HCT116 (cell line): ENCODE measurements around the gene MAST4. TPM values are rescaled to one million over a fixed set of nuclear protein-coding genes. Genes with fewer than 3 reads are reported as not detected.

Source experiments
- ATAC-seq: fragments of 200-7000 bp; cut with Tn5 transposase; 2 replicates; pipeline ENCODE4 v1.9.1; 2020; ENCODE audit warnings: mild to moderate bottlenecking, moderate library complexity
- BruUV-seq: library from RNA; stranded (reverse); fragments of 400-500 nt; replicated peaks from 2 replicates; lab custom pipeline; 2021; lab: Mats Ljungman, UMichigan
- CTCF ChIA-PET: fragments of 300-600 bp; sonication (Branson Sonifier 250); formaldehyde crosslinking; loops from one replicate; lab custom pipeline; 2021; ENCODE audit warnings: antibody characterized with exemption; lab: Charles Lee
- POLR2A ChIA-PET: fragments of 300-600, 350-600 bp; sonication (Branson Sonifier 250); formaldehyde crosslinking; loops from one replicate; lab custom pipeline; 2021; ENCODE audit warnings: antibody characterized with exemption; lab: Charles Lee
- RAD21 ChIA-PET, 2 experiments: fragments of 300-600 bp; sonication (Branson Sonifier 250); formaldehyde crosslinking; loops; one replicate each; lab custom pipeline; 2023; ENCODE audit warnings: low total read pairs in 2 of 2; ENCODE audit not compliant: uncharacterized antibody in 2 of 2, unreplicated experiment in 2 of 2, low non-redundant PET in 1 of 2; lab: Charles Lee
- DNase-seq: peaks from one replicate; pipeline ENCODE4 v3.0.0-alpha.2; 2010; ENCODE audit warnings: low read depth, low spot score
- H2AFZ ChIP-seq: fragments of 200-600 bp; shearing (Covaris generic), sonication (generic); 2 replicates; pipeline ENCODE4 v1.6.1; 2017; ENCODE audit warnings: low read depth, mixed run types, mixed read lengths, antibody characterized with exemption, low read length; ENCODE audit not compliant: poor library complexity, severe bottlenecking
- H3K27ac ChIP-seq: 2 replicates; pipeline ENCODE4 v1.5.1; 2012; ENCODE audit warnings: low read depth, low read length
- H3K27me3 ChIP-seq: fragments of 200-600 bp; sonication (generic); 2 replicates; pipeline ENCODE4 v1.6.1; 2016; ENCODE audit warnings: mixed run types, low read length, mixed read lengths; ENCODE audit not compliant: insufficient read depth
- H3K36me3 ChIP-seq, 2 experiments: fragments of 200-500 bp in 1 of 2; fragments of 200-600 bp in 1 of 2; sonication (Bioruptor generic) in 1 of 2; sonication (generic) in 1 of 2; 2 replicates each; pipeline versions ENCODE4 v1.5.1 to v1.6.1; 2014 to 2016; ENCODE audit warnings: low read length in 2 of 2, inconsistent platforms in 1 of 2, mixed read lengths in 1 of 2, mixed run types in 1 of 2; ENCODE audit not compliant: insufficient read depth in 2 of 2, control insufficient read depth in 1 of 2
- H3K4me1 ChIP-seq, 2 experiments: fragments of 200-600 bp in 1 of 2; sonication (generic) in 1 of 2; 2 replicates each; pipeline versions ENCODE4 v1.5.1 to v1.6.1; 2012 to 2017; ENCODE audit warnings: low read length in 2 of 2, inconsistent platforms in 1 of 2, mild to moderate bottlenecking in 1 of 2, mixed read lengths in 1 of 2, mixed run types in 1 of 2, moderate library complexity in 1 of 2; ENCODE audit not compliant: insufficient read depth in 2 of 2, control insufficient read depth in 1 of 2
- H3K4me2 ChIP-seq: fragments of 200-600 bp; sonication (generic); 2 replicates; pipeline ENCODE4 v1.6.1; 2017; ENCODE audit warnings: mixed run types, low read length, mixed read lengths
- H3K4me3 ChIP-seq, 2 experiments: fragments of 200-600 bp in 1 of 2; sonication (generic) in 1 of 2; replicated peaks in 1 of 2; 2 replicates each; pipeline ENCODE4 v1.5.1; 2011 to 2016; ENCODE audit warnings: low read length in 2 of 2, control low read depth in 1 of 2, low read depth in 1 of 2, mild to moderate bottlenecking in 1 of 2, mixed read lengths in 1 of 2, mixed run types in 1 of 2
- H3K79me2 ChIP-seq: fragments of 200-600 bp; sonication (generic); 2 replicates; pipeline ENCODE4 v1.6.1; 2017; ENCODE audit warnings: mild to moderate bottlenecking, mixed run types, low read length, moderate library complexity, mixed read lengths; ENCODE audit not compliant: insufficient read depth
- H3K9ac ChIP-seq: fragments of 200-600 bp; sonication (generic); 2 replicates; pipeline ENCODE4 v1.6.1; 2016; ENCODE audit warnings: low read length, mixed read lengths
- H3K9me2 ChIP-seq: fragments of 200-600 bp; sonication (generic), shearing (Covaris generic); 2 replicates; pipeline ENCODE4 v1.6.1; 2017; ENCODE audit warnings: mixed run types, mild to moderate bottlenecking, moderate library complexity; ENCODE audit not compliant: insufficient read depth
- H3K9me3 ChIP-seq, 2 experiments: fragments of 200-500 bp in 1 of 2; fragments of 200-600 bp in 1 of 2; sonication (Bioruptor generic) in 1 of 2; sonication (generic) in 1 of 2; 2 replicates each; pipeline ENCODE4 v1.6.1; 2014 to 2017; ENCODE audit warnings: low read length in 2 of 2, mixed read lengths in 2 of 2, inconsistent platforms in 1 of 2, low read depth in 1 of 2, mild to moderate bottlenecking in 1 of 2, mixed run types in 1 of 2, moderate library complexity in 1 of 2; ENCODE audit not compliant: control insufficient read depth in 1 of 2, insufficient read depth in 1 of 2
- H4K20me1 ChIP-seq: fragments of 200-600 bp; sonication (generic), shearing (Covaris generic); 2 replicates; pipeline ENCODE4 v1.6.1; 2017; ENCODE audit warnings: mixed run types, mild to moderate bottlenecking, moderate library complexity; ENCODE audit not compliant: insufficient read depth
- CBX3 ChIP-seq: IDR thresholded peaks from 2 replicates; pipeline ENCODE4 v1.6.1; 2012; ENCODE audit warnings: low read depth
- CEBPB ChIP-seq: IDR thresholded peaks from 2 replicates; pipeline ENCODE4 v1.6.1; 2012; ENCODE audit warnings: low read depth
- EGR1 ChIP-seq: IDR thresholded peaks from 2 replicates; pipeline ENCODE4 v1.6.1; 2012; ENCODE audit warnings: low read depth
- EZH2 ChIP-seq: fragments of 200-600 bp; sonication (generic); IDR thresholded peaks from 2 replicates; pipeline ENCODE4 v1.6.1; 2017; ENCODE audit warnings: antibody characterized with exemption, mixed run types
- FOSL1 ChIP-seq: IDR thresholded peaks from 2 replicates; pipeline ENCODE4 v1.6.1; 2012; ENCODE audit warnings: low read depth
- POLR2A ChIP-seq: IDR thresholded peaks from 2 replicates; pipeline ENCODE4 v1.7.0; 2011; ENCODE audit warnings: borderline replicate concordance; ENCODE audit not compliant: insufficient read depth, insufficient read length; ENCODE audit errors: extremely low read depth
- POLR2AphosphoS5 ChIP-seq: IDR thresholded peaks from 2 replicates; pipeline ENCODE4 v1.6.1; 2011; ENCODE audit warnings: mild to moderate bottlenecking, low read depth, low read length, moderate library complexity
- RAD21 ChIP-seq: IDR thresholded peaks from 2 replicates; pipeline ENCODE4 v1.6.1; 2012; ENCODE audit warnings: low read depth, mild to moderate bottlenecking
- SIN3A ChIP-seq: IDR thresholded peaks from 2 replicates; pipeline ENCODE4 v1.6.1; 2012; ENCODE audit warnings: low read depth
- TCF7L2 ChIP-seq: IDR thresholded peaks from 2 replicates; pipeline ENCODE4 v1.7.0; 2011; ENCODE audit warnings: borderline replicate concordance, inconsistent platforms; ENCODE audit not compliant: insufficient read depth, insufficient read length; ENCODE audit errors: extremely low read depth
- YY1 ChIP-seq: IDR thresholded peaks from 2 replicates; pipeline ENCODE4 v1.6.1; 2011; ENCODE audit warnings: low read length, low read depth, moderate library complexity, mild to moderate bottlenecking; ENCODE audit not compliant: insufficient replicate concordance; ENCODE audit errors: extremely low read depth
- ZFX ChIP-seq: fragments of 450-650 bp; IDR thresholded peaks from 2 replicates; pipeline ENCODE4 v1.6.1; 2017
- intact Hi-C: fragments of 100-400 bp; cut with micrococcal nuclease; formaldehyde crosslinking; loops from 2 replicates; pipeline ENCODE4 v1.10.0; 2022
- total RNA-seq: library from RNA; stranded (reverse); gene quantifications from one replicate; pipeline ENCODE4 v1.2.1, GENCODE V29; 2021; ENCODE audit not compliant: unreplicated experiment
- TF ChIP-seq, protein P1 (sequence below): IDR thresholded peaks from 2 replicates; pipeline ENCODE4 v1.6.1; 2011; ENCODE audit warnings: mild to moderate bottlenecking, low read length, moderate library complexity; ENCODE audit not compliant: insufficient replicate concordance; ENCODE audit errors: extremely low read depth
- TF ChIP-seq, protein P2 (sequence below): IDR thresholded peaks from 2 replicates; pipeline ENCODE4 v1.6.1; 2012
- TF ChIP-seq, protein P3 (sequence below): IDR thresholded peaks from 2 replicates; pipeline ENCODE4 v1.6.1; 2012

Gene MAST4
- total RNA-seq, 1 experiment from 2014 or later: 1.1 TPM

DNA sequence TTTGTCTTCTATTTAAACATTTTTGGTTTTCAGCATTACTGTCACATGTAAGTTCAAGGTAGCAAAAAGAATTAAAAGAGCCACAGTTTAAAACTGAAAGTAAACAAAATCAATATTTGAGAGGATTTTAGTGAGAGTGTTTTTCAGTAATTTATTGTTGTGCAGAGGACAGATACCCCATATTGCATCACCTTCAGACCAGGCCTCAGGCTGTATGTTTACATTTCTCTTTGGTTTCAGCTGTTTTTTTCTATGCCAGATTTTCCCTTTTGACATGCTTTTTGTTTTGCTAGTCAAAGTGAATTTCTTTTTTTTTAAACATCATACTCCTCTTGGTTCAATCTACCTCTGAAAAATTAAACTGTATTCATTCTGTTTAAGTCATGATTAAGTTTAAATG, 47.2 kb downstream of the MAST4 start:
- H3K36me3 ChIP-seq: no peaks in the 10 kb centered on the region
- ChIA-PET POLR2A (no interaction called here), CTCF (no interaction called here), RAD21 (no interaction called here)
- no peak overlapping the region for H3K27ac ChIP-seq
- intact Hi-C loops: no loop called here
- no peaks in the 10 kb centered on the region for H3K9me2 ChIP-seq
- no peaks in the 10 kb centered on the region for H3K79me2 ChIP-seq
- no peak overlapping the region for H3K4me2 ChIP-seq
- TF ChIP-seq FOSL1 (no peak), CEBPB (no peak), TCF7L2 (no peak), POLR2AphosphoS5 (no peak), EGR1 (no peak), ZFX (no peak), YY1 (no peak), CBX3 (no peak), EZH2 (no peak), POLR2A (no peak), RAD21 (no peak), SIN3A (no peak)
- TF ChIP-seq, protein P1, sequence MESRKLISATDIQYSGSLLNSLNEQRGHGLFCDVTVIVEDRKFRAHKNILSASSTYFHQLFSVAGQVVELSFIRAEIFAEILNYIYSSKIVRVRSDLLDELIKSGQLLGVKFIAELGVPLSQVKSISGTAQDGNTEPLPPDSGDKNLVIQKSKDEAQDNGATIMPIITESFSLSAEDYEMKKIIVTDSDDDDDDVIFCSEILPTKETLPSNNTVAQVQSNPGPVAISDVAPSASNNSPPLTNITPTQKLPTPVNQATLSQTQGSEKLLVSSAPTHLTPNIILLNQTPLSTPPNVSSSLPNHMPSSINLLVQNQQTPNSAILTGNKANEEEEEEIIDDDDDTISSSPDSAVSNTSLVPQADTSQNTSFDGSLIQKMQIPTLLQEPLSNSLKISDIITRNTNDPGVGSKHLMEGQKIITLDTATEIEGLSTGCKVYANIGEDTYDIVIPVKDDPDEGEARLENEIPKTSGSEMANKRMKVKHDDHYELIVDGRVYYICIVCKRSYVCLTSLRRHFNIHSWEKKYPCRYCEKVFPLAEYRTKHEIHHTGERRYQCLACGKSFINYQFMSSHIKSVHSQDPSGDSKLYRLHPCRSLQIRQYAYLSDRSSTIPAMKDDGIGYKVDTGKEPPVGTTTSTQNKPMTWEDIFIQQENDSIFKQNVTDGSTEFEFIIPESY: no peak
- TF ChIP-seq, protein P2, sequence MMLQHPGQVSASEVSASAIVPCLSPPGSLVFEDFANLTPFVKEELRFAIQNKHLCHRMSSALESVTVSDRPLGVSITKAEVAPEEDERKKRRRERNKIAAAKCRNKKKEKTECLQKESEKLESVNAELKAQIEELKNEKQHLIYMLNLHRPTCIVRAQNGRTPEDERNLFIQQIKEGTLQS: no peak
- TF ChIP-seq, protein P3, sequence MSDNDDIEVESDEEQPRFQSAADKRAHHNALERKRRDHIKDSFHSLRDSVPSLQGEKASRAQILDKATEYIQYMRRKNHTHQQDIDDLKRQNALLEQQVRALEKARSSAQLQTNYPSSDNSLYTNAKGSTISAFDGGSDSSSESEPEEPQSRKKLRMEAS: no peak
- H3K4me1 ChIP-seq: no peaks in the 10 kb centered on the region
- no peaks in the 10 kb centered on the region for H4K20me1 ChIP-seq
- no peak for DNase-seq
- ATAC-seq: no peak
- no peak overlapping the region for H3K9ac ChIP-seq
- no peak overlapping the region for H2AFZ ChIP-seq
- H3K4me3 ChIP-seq: no peak overlapping the region
- BruUV-seq: no TSS peak
- no peaks in the 10 kb centered on the region for H3K9me3 ChIP-seq
- H3K27me3 ChIP-seq: peaks cover 4% of the 10 kb centered on the region
